GM23338 (cell line): ENCODE results near the gene CDK16. TPM values are rescaled to one million over a fixed set of nuclear protein-coding genes. Genes with fewer than 3 reads are reported as not detected.

Experiments used
- ATAC-seq: fragments of 200-7000 bp; cut with Tn5 transposase; 3 replicates; pipeline ENCODE4 v1.9.1; 2020
- DNase-seq: peaks from one replicate; pipeline ENCODE4 v3.0.0-alpha.2; 2015; ENCODE audit warnings: low spot score
- H2AFZ ChIP-seq: fragments of 200-600 bp; sonication (generic); 2 replicates; pipeline ENCODE4 v1.8.0; 2016; ENCODE audit warnings: antibody characterized with exemption, mild to moderate bottlenecking, moderate library complexity
- H3F3A ChIP-seq: fragments of 200-600 bp; sonication (generic); replicated peaks from 2 replicates; pipeline ENCODE4 v1.8.0; 2017; ENCODE audit warnings: antibody characterized with exemption, mixed run types, low read depth
- H3K27ac ChIP-seq: fragments of 200-600 bp; sonication (generic); 2 replicates; pipeline ENCODE4 v1.6.1; 2016; ENCODE audit warnings: low read depth
- H3K27me3 ChIP-seq: fragments of 200-600 bp; sonication (generic); 2 replicates; pipeline ENCODE4 v1.8.0; 2016; ENCODE audit warnings: mild to moderate bottlenecking, mixed run types, moderate library complexity; ENCODE audit not compliant: insufficient read depth
- H3K36me3 ChIP-seq: fragments of 200-600 bp; sonication (generic); 2 replicates; pipeline ENCODE4 v1.8.0; 2016; ENCODE audit warnings: mild to moderate bottlenecking; ENCODE audit not compliant: insufficient read depth
- H3K4me1 ChIP-seq: fragments of 200-600 bp; sonication (generic); 2 replicates; pipeline ENCODE4 v1.8.0; 2016; ENCODE audit warnings: mild to moderate bottlenecking, moderate library complexity; ENCODE audit not compliant: insufficient read depth
- H3K4me2 ChIP-seq: fragments of 200-600 bp; sonication (generic); 2 replicates; pipeline ENCODE4 v1.7.1; 2017; ENCODE audit warnings: mixed run types
- H3K4me3 ChIP-seq: fragments of 200-600 bp; sonication (generic); 2 replicates; pipeline ENCODE4 v1.6.1; 2016; ENCODE audit warnings: mixed run types
- H3K79me2 ChIP-seq: fragments of 200-600 bp; sonication (generic); replicated peaks from 2 replicates; pipeline ENCODE4 v1.8.0; 2017; ENCODE audit warnings: mild to moderate bottlenecking; ENCODE audit not compliant: insufficient read depth
- H3K9me2 ChIP-seq: fragments of 200-600 bp; sonication (generic); 2 replicates; pipeline ENCODE4 v1.8.0; 2017; ENCODE audit not compliant: insufficient read depth
- H4K20me1 ChIP-seq: fragments of 200-600 bp; sonication (generic); replicated peaks from 2 replicates; pipeline ENCODE4 v1.8.0; 2017; ENCODE audit warnings: mild to moderate bottlenecking; ENCODE audit not compliant: insufficient read depth
- H3K27ac Mint-ChIP-seq: 2 replicates; pipeline ENCODE4 v1.8.0; 2020; ENCODE audit warnings: inconsistent platforms, mild to moderate bottlenecking, moderate library complexity, mixed read lengths
- H3K27me3 Mint-ChIP-seq: 3 replicates; pipeline ENCODE4 v1.8.0; 2022; ENCODE audit warnings: low read depth, mild to moderate bottlenecking, moderate library complexity, mixed read lengths, inconsistent platforms; ENCODE audit not compliant: insufficient read depth, poor library complexity
- H3K36me3 Mint-ChIP-seq: 3 replicates; pipeline ENCODE4 v1.8.0; 2021; ENCODE audit warnings: low read depth, mild to moderate bottlenecking, inconsistent platforms, moderate library complexity, mixed read lengths
- H3K4me1 Mint-ChIP-seq: 3 replicates; pipeline ENCODE4 v1.8.0; 2020; ENCODE audit warnings: mild to moderate bottlenecking, inconsistent platforms, mixed read lengths
- H3K4me3 Mint-ChIP-seq: 3 replicates; pipeline ENCODE4 v1.8.0; 2021; ENCODE audit warnings: moderate library complexity, mild to moderate bottlenecking, inconsistent platforms, mixed read lengths
- H3K9me3 Mint-ChIP-seq: 3 replicates; pipeline ENCODE4 v1.8.0; 2020; ENCODE audit warnings: moderate library complexity, mild to moderate bottlenecking, inconsistent platforms, mixed read lengths
- CREB1 ChIP-seq: fragments of 250-450 bp; sonication (Bioruptor Pico); IDR thresholded peaks from 2 replicates; pipeline ENCODE4 v1.5.0; 2020; ENCODE audit warnings: low read depth, mild to moderate bottlenecking, moderate library complexity
- CTCF ChIP-seq, 2 experiments: fragments of 200-600 bp in 1 of 2; sonication (generic) in 1 of 2; conservative IDR thresholded peaks; 2 replicates each; pipeline versions ENCODE4 v1.5.1 to v1.6.1; 2016 to 2017; ENCODE audit warnings: antibody characterized with exemption in 2 of 2, low read depth in 2 of 2, mild to moderate bottlenecking in 2 of 2, moderate library complexity in 1 of 2
- EZH2 ChIP-seq: fragments of 200-600 bp; sonication (generic); IDR thresholded peaks from one replicate; pipeline ENCODE4 v1.8.0; 2017; ENCODE audit warnings: antibody characterized with exemption, mild to moderate bottlenecking, low read depth; ENCODE audit not compliant: unreplicated experiment
- EZH2phosphoT487 ChIP-seq: fragments of 200-600 bp; sonication (generic); IDR thresholded peaks from one replicate; pipeline ENCODE4 v1.8.1; 2018; ENCODE audit warnings: antibody characterized with exemption; ENCODE audit not compliant: unreplicated experiment
- JUNB ChIP-seq: IDR thresholded peaks from one replicate; pipeline ENCODE4 v1.6.1; 2016; ENCODE audit warnings: antibody characterized with exemption; ENCODE audit not compliant: unreplicated experiment
- NANOG ChIP-seq: IDR thresholded peaks from 2 replicates; pipeline ENCODE4 v1.6.1; 2016; ENCODE audit warnings: antibody characterized with exemption, borderline replicate concordance
- POLR2AphosphoS5 ChIP-seq: IDR thresholded peaks from 2 replicates; pipeline ENCODE4 v1.6.1; 2016; ENCODE audit warnings: antibody characterized with exemption, low read depth
- REST ChIP-seq: IDR thresholded peaks from one replicate; pipeline ENCODE4 v1.6.1; 2018; ENCODE audit warnings: antibody characterized with exemption; ENCODE audit not compliant: unreplicated experiment
- STAT1 ChIP-seq: IDR thresholded peaks from one replicate; pipeline ENCODE4 v1.6.1; 2016; ENCODE audit warnings: antibody characterized with exemption; ENCODE audit not compliant: unreplicated experiment
- ZNF114 ChIP-seq: fragments of 250-450 bp; sonication (Bioruptor Pico); IDR thresholded peaks from 2 replicates; pipeline ENCODE4 v1.5.0; 2020; ENCODE audit warnings: mild to moderate bottlenecking, moderate library complexity
- ZNF331 ChIP-seq: fragments of 250-450 bp; sonication (Bioruptor Pico); IDR thresholded peaks from 2 replicates; pipeline ENCODE4 v1.5.0; 2020; ENCODE audit warnings: low read depth, mild to moderate bottlenecking, moderate library complexity
- ZNF462 ChIP-seq: fragments of 250-450 bp; sonication (Bioruptor Pico); IDR thresholded peaks from 2 replicates; pipeline ENCODE4 v1.5.0; 2020; ENCODE audit warnings: mild to moderate bottlenecking, moderate library complexity
- polyA plus RNA-seq: library from polyadenylated mRNA; unstranded; fragments of >200 nt; fragmentation: Nextera tagmentation; extraction: Ambion mirVana; gene quantifications from 2 replicates; pipeline ENCODE4 v1.2.1, GENCODE V29; 2016
- total RNA-seq: library from RNA; depleted of rRNA; stranded (reverse); fragments of >200 nt; shearing (Covaris generic); gene quantifications from 2 replicates; pipeline ENCODE4 v1.2.3, GENCODE V29; 2014

Gene CDK16
- total and polyA plus RNA-seq, 2 experiments from 2014 or later: 58.9 to 158 TPM

- no peaks in the 10 kb centered on the region for H3K9me2 ChIP-seq
- H3K36me3 Mint-ChIP-seq: peaks cover 25% of the 10 kb centered on the region
- no peak overlapping the region for H2AFZ ChIP-seq
- H3K36me3 ChIP-seq: no peaks in the 10 kb centered on the region
- no peak overlapping the region for H3K4me3 Mint-ChIP-seq
- no peaks in the 10 kb centered on the region for H3K27me3 ChIP-seq
- H3K4me2 ChIP-seq: no peak overlapping the region
- H4K20me1 ChIP-seq: no peaks in the 10 kb centered on the region
- H3K9me3 Mint-ChIP-seq: no peaks in the 10 kb centered on the region; the same call in 2 of the 3 replicates
- no peaks in the 10 kb centered on the region; the same call in 2 of the 3 replicates for H3K4me1 Mint-ChIP-seq
- no peak for ATAC-seq
- H3K27me3 Mint-ChIP-seq: peaks cover 3% of the 10 kb centered on the region
- TF ChIP-seq ZNF462 (CRISPR knock-in tag) (no peak), NANOG (no peak), STAT1 (no peak), JUNB (no peak), CREB1 (CRISPR knock-in tag) (no peak), REST (no peak), ZNF114 (CRISPR knock-in tag) (no peak), EZH2 (no peak), CTCF (conservative IDR thresholded peaks at IDR 0.05; ENCODE audit: low read depth in 2 of 2) (no peak), EZH2phosphoT487 (no peak), POLR2AphosphoS5 (no peak), ZNF331 (CRISPR knock-in tag) (no peak)
- H3K27ac Mint-ChIP-seq: no peak overlapping the region
- H3F3A ChIP-seq: no peaks in the 10 kb centered on the region
- no peak overlapping the region for H3K4me3 ChIP-seq
- no peaks in the 10 kb centered on the region for H3K4me1 ChIP-seq
- peaks cover 14% of the 10 kb centered on the region; the same call in 1 of the 2 replicates for H3K79me2 ChIP-seq
- no peak for DNase-seq
- H3K27ac ChIP-seq: no peak overlapping the region
Observed at GRCh38 chrX:47169726-47170515, 48.6 kb upstream of the CDK16 start.
